Measurements from ENCODE around the gene AARS1.
"Not testable (repeated sequence)": the region's sequence is repeated elsewhere in the genome, so short reads cannot be mapped to it uniquely, and the experiment has no call there.

The AARS1 gene

DNA sequence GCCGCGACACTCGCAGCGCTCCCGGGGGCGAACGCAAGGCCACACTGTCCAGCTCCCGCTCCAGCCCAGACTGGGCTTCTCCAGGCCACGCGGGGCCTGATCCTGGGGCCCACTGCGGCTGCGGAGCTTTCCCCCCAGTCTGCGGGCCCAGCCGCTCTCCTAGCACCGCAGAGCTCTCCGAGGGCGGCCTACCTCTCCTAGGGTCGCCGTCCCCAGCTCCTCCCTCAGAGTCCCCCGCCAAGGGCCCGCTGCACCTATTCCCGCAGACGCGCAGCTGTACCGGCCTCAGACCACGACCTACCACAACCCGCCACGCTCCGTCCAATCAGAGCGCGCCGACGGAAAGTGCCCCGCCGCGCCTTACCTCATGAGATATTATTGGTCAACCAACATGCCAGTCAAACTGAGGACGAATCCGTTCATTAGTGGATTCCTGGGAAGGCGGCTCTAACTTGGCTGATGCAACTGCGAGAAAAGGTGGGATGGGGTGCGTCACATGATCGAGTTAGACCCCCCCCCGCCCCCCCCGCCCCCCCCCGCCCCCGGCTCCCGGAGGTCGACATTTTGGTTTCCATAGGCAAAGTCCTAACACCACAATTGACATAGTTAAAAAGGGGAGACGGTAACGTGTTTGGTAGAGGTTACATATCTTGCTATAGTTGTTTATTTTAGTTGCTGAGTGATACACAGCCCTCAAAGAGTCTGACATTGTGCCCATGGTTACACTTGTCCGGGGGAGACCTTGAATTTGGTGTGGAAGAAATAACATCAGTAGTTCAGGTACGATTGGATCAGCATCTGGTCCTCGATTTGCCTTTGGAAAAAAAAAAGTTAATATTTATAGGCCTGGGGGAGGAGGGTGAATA, at the start of gene AARS1:
AARS1 (minus strand) TSS at position 278 of the 866 bp plus-strand sequence. CDS start 6,743 bp downstream, outside the sequence.
- DNase-seq (ENCODE audit: low read depth, low spot score) = peak; percentile 100

DNA sequence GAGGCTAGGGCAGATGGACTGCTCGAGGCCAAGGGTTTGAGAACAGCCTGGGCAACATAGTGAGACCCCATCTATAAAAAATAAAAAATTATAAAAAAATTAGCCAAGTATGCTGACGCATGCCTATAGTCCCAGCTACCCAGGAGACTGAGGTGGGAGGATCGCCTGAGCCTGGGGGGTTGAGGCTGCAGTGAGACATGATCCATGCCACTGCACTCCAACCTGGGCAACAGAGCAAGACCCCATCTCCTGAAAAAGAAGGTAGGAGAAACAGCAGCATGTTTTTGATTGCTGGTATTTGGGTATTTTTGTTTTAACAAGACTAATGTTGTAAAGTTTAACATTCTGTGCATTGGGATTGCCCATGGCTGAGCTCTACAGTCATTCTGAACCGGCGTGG, 48.5 kb upstream of the AARS1 start:
- no peak for DNase-seq (ENCODE audit: low read depth, low spot score)

DNA sequence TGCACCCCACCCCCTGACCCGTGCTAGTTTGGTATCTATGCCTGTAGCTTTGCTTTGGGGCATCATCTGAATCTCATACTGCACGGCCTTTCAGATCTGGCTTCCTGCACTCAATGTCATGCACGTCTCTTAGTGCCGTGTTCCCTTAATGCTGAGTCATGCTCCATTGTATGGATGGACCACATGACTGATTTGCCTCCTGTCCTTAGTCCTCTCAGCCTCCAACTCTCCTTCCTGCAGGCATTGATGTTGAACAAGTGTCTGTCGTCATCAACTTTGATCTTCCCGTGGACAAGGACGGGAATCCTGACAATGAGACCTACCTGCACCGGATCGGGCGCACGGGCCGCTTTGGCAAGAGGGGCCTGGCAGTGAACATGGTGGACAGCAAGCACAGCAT, 43.4 kb upstream of the AARS1 start:
- not testable (repeated sequence) for DNase-seq (ENCODE audit: low read depth, low spot score)

- DNase-seq (ENCODE audit: low read depth, low spot score) = peak; percentile 19
These were observed 42.5 kb upstream of the AARS1 start for GRCh38 chr16:70331588-70332358.

DNA sequence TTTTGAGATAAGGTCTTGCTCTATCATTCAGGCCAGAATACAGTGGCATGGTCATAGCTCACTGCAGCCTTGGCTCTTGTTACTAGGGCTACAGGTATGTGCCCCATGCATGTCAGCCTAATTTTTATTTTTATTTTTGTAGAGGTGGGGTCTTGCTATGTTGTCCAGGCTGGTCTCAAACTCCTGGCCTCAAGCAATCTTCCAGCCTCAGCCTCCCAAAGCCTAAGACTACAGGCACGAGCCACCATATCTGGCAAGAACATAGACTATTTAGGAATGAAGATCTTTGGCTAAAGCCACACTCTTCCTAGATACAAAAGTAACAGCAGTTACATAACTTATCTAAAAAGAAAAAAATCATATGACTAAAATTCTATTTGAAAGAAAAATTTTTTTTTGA, 41.8 kb upstream of the AARS1 start:
- no peak for DNase-seq (ENCODE audit: low read depth, low spot score)

DNA sequence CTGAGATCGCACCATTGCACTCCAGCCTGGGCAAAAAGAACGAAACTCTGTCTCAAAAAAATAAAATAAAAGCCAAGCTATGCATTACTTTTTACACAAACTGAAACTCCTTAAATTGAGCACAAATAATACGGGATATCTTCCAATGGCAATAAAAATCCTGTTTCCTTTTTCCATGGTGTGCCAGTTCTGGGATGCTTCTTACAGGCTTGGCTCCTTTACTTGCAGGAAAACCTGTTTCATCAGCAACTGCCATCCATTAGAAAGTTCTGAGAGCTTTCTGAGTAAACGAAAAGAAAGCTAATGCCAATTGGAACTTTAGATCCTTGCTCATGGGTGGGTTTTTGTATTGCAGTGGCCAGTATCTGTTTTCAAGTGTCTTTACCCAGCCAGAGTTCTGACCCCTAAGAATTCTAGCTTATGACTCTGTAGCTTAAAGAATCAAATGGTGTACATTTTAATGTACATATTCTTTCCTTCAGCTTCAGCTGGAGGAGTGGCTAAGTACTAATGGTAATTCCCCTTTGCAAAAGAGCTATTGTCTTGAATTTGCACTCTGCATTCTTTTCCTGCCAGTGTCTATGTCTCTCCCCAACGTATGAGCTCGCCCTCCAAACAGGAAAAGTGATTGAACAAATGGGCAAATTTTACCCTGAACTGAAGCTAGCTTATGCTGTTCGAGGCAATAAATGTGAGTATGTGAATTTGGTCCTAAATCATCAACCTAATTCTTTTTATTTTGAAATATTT, 35.9 kb upstream of the AARS1 start:
- DNase-seq (ENCODE audit: low read depth, low spot score) = no peak

GRCh38 chr16:70320121-70320520, 30.8 kb upstream of the AARS1 start:
- DNase-seq (ENCODE audit: low read depth, low spot score) = no peak

DNA sequence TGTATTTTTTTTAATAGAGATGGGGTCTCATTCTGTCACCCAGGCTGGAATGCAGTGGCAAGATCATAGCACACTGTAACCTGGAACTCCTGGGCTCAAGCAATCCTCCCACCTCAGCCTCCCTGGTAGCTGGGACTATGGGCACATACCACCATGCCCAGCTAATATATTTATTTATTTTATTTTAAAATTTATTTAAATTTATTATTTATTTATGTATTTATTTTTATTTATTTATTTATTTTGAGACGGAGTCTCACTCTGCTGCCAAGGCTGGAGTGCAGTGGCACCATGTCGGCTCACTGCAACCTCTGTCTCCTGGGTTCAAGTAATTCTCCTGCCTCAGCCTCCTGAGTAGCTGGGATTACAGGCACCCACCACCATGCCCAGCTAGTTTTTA, 18.4 kb upstream of the AARS1 start:
- DNase-seq (ENCODE audit: low read depth, low spot score) = not testable (repeated sequence)

DNA sequence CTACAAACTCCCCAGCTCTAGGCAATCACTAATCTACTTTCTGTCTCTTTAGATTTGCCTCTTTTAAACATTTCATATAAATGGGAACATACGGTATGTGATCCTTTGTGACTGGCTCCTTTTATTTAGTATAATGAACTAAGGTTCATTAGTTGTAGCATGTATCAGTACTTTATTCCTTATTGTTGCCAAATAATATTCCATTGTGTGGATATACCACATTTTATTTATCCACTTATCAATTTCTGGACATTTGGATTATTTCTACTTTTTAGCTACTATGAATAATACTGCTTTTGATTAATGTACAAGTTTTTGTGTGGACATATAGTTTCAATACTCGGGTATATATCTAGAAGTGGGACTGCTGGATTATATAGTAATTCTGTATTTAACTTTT, 17.6 kb upstream of the AARS1 start:
- DNase-seq (ENCODE audit: low read depth, low spot score) = no peak

DNA sequence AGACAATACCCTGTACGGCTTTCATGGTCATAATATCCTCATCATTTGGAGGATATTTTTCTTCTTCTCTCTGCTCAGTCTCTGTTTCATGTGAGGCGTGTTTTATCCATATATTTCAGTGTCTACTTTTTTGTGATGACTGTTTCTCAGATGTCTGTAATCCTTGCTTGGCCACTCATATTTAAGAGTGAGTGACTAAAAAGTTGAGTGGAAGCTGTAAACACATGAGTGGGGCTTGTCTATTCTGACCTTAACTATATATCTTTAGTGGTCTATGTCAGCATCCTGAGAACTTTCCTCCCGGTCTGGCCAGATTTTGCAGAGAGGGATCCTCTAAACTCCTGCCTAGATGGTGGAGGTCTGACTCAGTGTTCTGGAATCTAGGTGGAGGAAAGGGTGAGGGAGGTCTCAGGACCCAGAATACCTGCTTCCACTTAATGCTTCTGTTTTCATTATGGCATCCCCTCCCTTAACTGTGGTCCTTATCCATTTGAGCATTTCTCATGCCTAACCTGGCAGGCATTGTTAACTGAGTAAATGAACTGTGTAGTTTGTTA, 15.7 kb upstream of the AARS1 start:
- peak; percentile 23 for DNase-seq (ENCODE audit: low read depth, low spot score)

DNA sequence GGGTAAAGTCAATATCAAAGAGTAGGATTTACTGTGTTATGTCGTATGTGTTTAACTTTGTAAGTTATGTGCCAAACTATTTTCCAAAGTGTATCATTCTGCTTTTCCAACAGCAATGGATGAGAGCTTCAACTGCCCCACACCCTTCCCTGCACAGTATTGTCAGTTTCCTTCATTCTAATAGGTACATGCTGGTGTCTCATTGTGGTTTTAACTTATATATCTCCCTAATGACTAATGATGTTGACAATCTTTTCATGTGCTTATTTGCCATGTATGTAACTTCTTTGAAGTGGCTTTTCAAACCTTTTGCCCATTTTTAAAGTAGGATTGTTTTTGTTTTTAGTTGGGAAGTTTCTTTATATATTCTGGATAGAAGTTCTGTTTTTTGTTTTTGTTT, 13.4 kb upstream of the AARS1 start:
- DNase-seq (ENCODE audit: low read depth, low spot score) = no peak

DNA sequence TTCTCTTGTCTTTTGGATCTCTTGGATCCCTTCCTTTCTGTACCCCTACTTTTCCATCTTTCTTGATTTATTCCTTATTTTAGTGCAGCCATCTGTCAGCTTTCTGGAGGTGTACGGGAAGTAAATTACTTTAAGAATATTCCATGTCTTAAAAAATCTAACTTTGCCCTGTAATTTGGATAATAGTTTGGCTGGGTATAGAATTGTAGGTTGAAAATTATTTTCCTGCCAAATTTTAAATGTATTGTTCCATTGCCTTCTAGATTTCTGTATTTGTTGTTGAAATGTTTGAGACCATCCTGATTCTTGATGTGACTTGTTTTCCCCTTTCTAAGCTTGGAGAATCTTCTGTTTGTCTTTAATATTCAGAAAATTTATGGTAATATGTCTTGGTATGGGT, 11.8 kb upstream of the AARS1 start:
- no peak for DNase-seq (ENCODE audit: low read depth, low spot score)

DNA sequence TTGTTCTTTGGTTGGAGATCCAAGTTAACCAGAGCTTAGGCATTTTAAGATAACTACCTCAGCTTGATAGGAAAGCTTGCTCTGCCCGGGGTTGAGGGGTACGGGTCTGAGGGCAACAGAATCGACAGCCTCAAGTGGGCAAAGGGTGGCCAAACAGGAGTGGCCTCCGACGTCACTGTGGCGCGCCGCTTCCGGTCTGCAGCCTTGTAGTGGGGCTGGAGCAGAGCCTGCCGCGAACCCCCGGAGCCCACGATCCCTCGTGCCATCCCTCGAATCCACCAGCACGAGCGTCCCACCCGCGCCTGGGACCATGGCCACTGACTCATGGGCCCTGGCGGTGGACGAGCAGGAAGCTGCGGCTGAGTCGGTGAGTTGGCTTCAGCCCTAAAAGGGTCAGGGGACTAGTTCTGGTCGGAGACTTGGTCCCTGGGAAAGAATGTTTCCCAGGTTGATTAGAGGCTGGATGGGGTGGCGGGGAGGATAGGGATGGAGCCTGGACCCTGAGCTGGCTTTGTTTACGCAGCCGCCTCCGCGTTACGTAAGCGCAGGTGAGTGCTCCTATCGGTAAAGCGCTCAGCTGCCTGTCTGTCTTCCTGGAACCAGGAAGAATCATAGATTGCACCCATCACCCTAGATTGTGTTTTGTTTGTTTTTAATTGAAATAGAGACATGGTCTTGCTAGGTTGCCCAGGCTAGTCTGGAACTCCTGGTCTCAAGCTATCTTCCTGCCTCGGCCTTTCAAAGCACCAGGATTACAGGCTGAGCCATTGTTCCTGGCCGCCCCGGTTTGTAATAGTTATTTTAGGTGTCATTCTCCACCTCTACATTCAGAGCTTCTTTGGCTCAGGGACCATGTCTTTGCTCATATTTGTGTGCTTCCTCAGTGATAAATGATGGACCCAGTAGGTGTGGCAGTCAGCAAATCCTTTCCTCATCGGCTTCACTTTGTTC, 10.0 kb upstream of the AARS1 start, which contains the start of gene DDX19B:
DDX19B (plus strand) TSS at position 199 of the 951 bp plus-strand sequence; CDS start at position 311, 112 bp downstream.
- peak; percentile 89 for DNase-seq (ENCODE audit: low read depth, low spot score)

- DNase-seq (ENCODE audit: low read depth, low spot score) = no peak
These were observed 6.3 kb upstream of the AARS1 start for GRCh38 chr16:70295634-70296033.

- no peak for DNase-seq (ENCODE audit: low read depth, low spot score)
These were observed 5.2 kb upstream of the AARS1 start for GRCh38 chr16:70294385-70295025.

DNA sequence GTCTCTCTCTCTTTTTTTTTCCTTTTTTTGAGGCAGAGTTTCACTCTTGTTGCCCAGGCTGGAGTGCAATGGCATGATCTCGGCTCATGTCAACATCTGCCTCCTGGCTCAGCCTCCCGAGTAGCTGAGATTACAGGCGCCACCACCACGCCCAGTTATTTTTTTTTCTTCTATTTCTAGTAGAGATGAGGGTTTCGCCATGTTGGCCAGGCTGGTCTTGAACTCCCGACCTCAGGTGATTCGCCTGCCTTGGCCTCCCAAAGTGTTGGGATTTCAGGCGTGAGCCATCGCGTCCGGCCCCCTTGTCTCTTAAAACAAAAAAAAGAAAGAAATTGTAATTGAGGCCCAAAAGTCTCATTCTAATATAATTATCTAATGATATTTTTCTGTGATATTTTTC, 2.8 kb upstream of the AARS1 start:
- not testable (repeated sequence) for DNase-seq (ENCODE audit: low read depth, low spot score)

DNA sequence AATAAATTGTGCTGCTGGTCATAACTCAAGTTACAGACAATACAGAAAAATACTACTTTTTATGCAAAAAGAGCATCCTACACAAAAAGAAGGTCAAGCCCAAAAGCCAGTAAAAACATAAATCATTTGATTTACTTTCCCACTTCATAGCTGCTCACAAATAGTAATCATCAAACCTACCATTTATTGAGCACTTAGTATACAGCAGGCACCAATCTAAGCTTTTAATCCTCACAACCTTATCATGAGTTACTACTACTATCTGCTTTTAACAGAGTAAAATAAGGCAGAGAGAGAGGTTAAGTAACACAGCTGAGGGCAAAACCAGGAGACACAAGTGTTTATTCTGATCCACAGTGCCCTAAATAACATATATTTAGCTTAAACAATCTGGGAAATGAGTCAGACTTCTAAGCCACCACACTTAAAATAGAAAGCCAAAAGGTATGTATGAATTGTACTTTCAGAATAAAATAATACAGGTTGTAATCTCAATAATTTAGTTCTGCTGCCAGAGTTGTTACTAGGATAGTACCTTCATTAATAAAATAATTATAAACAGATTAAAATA, 1.7 kb upstream of the AARS1 start:
- DNase-seq (ENCODE audit: low read depth, low spot score) = no peak

DNA sequence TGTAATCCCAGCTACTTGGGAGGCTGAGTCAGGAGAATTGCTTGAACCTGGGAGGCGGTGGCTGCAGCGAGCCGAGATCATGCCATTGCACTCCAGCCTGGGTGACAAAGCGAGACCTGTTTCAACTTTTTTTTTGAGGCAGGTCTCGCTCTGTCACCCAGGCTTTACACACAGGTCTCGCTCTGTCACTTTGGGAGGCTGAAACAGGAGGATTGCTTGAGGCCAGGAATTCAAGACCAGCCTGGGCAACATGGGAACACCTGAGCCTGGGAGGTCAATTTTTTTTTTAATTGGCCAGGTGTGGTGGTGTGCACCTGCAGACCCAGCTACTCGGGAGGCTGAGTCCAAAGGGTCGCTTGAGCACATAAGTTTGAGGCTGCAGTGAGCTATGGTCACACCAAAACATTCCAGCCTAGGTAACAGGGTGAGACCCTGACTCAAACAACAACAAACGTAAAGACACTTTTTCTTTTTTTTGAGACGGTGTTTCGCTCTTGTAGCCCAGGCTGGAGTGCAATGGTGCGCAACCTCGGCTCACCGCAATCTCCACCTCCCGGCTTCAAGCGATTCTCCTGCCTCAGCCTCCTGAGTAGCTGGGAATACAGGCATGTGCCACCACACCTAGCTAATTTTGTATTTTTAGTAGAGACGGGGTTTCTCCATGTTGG, 1.9 kb downstream of the AARS1 start:
- DNase-seq (ENCODE audit: low read depth, low spot score) = not testable (repeated sequence)

DNA sequence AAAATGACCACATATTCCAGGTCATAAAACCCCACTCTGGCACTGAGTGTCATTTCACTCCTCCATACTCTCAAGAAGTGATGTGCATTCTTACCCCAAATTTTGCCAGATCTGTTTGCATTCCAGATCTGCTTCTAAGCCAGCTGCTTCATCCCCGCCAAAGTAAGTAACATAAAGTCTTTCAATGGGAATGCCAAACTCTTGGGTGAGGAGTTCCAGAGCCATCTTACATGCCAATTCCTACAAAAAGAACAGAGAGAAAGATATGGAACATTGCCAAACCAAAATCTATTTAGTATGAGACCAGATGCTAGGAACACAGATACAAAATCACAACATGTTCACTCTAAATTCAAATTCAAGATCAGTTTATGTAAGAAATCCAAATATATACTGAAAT, 12.9 kb downstream of the AARS1 start:
- DNase-seq (ENCODE audit: low read depth, low spot score) = no peak

Data from astrocyte of the hippocampus (primary cell).